ENCODE measurements around the gene VGLL4. TPM values are rescaled to one million over a fixed set of nuclear protein-coding genes. Genes with fewer than 3 reads are reported as not detected.
A peak's percentile ranks its signal among the peaks of the same experiment; 100 is the strongest.

The VGLL4 gene
- polyA plus RNA-seq, 3 donors: 8.5 to 13.2 (median 10.0) TPM

- Histone ChIP-seq H4K20me1 (ENCODE audit: insufficient read depth, low read length) (no peaks in the 10 kb centered on the region), H3K4me3 (replicated peaks in 1 of 3; ENCODE audit: low read depth in 2 of 3, low read length in 3 of 3) (no peak overlapping the region), H2AFZ (ENCODE audit: insufficient read depth, low read depth, low read length, poor library complexity, severe bottlenecking) (no peak overlapping the region), H3K4me2 (replicated peaks; ENCODE audit: extremely low read depth, low read length, poor library complexity, severe bottlenecking) (no peak overlapping the region), H3K27me3 (ENCODE audit: control insufficient read depth in 2 of 2, insufficient read depth in 2 of 2, low read length in 2 of 2) (no peaks in the 10 kb centered on the region), H3K9ac (ENCODE audit: insufficient read depth, low read length, poor library complexity, severe bottlenecking) (no peak overlapping the region), H3K9me3 (replicated peaks in 1 of 2; ENCODE audit: control insufficient read depth in 1 of 2, insufficient read depth in 1 of 2, low read length in 2 of 2) (no peaks in the 10 kb centered on the region), H3K79me2 (ENCODE audit: insufficient read depth, low read length) (no peaks in the 10 kb centered on the region), H3K36me3 (replicated peaks in 1 of 2; ENCODE audit: control insufficient read depth in 1 of 2, insufficient read depth in 2 of 2, low read length in 2 of 2) (no peaks in the 10 kb centered on the region), H3K4me1 (ENCODE audit: control insufficient read depth in 1 of 2, insufficient read depth in 2 of 2, low read length in 2 of 2) (no peaks in the 10 kb centered on the region), H3K27ac (ENCODE audit: low read depth in 1 of 2, low read length in 2 of 2) (no peak overlapping the region)
- Mint-ChIP-seq H3K9me3 (no peaks in the 10 kb centered on the region), H3K27ac (no peak overlapping the region), H3K27me3 (ENCODE audit: low read depth in 3 of 3) (peaks cover 0 to 5% (median 3%) of the 10 kb centered on the region in 3 donors), H3K4me1 (no peaks in the 10 kb centered on the region), H3K36me3 (no peaks in the 10 kb centered on the region), H3K4me3 (no peak overlapping the region)
- TF ChIP-seq CTCF (IDR thresholded peaks at IDR 0.05): peak; percentile 73
- intact Hi-C loops (cut with micrococcal nuclease): loop anchor here (2.0 to 10.0 kb wide), 3 partner anchors 270 to 707 kb away; no protein-coding TSS in a partner anchor
- DNase-seq: peak; percentile 13 to 35 (median 23)
- WGBS (ENCODE audit: insufficient coverage): no CpG with 5 or more reads among the region's 2 CpGs
Observed at GRCh38 chr3:11651900-11652299, 8.2 kb upstream of the VGLL4 start.

- Histone ChIP-seq H4K20me1 (ENCODE audit: insufficient read depth, low read length) (no peaks in the 10 kb centered on the region), H3K4me1 (ENCODE audit: control insufficient read depth in 1 of 2, insufficient read depth in 2 of 2, low read length in 2 of 2) (no peaks in the 10 kb centered on the region), H2AFZ (ENCODE audit: insufficient read depth, low read depth, low read length, poor library complexity, severe bottlenecking) (no peak overlapping the region), H3K36me3 (replicated peaks in 1 of 2; ENCODE audit: control insufficient read depth in 1 of 2, insufficient read depth in 2 of 2, low read length in 2 of 2) (no peaks in the 10 kb centered on the region), H3K79me2 (ENCODE audit: insufficient read depth, low read length) (no peaks in the 10 kb centered on the region), H3K4me3 (replicated peaks in 1 of 3; ENCODE audit: low read depth in 2 of 3, low read length in 3 of 3) (no peak overlapping the region), H3K27ac (ENCODE audit: low read depth in 1 of 2, low read length in 2 of 2) (no peak overlapping the region), H3K4me2 (replicated peaks; ENCODE audit: extremely low read depth, low read length, poor library complexity, severe bottlenecking) (no peak overlapping the region), H3K27me3 (ENCODE audit: control insufficient read depth in 2 of 2, insufficient read depth in 2 of 2, low read length in 2 of 2) (no peaks in the 10 kb centered on the region), H3K9ac (ENCODE audit: insufficient read depth, low read length, poor library complexity, severe bottlenecking) (no peak overlapping the region), H3K9me3 (replicated peaks in 1 of 2; ENCODE audit: control insufficient read depth in 1 of 2, insufficient read depth in 1 of 2, low read length in 2 of 2) (no peaks in the 10 kb centered on the region)
- Mint-ChIP-seq H3K9me3 (no peaks in the 10 kb centered on the region), H3K27ac (no peak overlapping the region), H3K36me3 (no peaks in the 10 kb centered on the region), H3K4me1 (no peaks in the 10 kb centered on the region), H3K4me3 (no peak overlapping the region), H3K27me3 (ENCODE audit: low read depth in 3 of 3) (peaks cover 2 to 5% (median 2%) of the 10 kb centered on the region in 3 donors)
- WGBS (ENCODE audit: insufficient coverage): no CpG with 5 or more reads among the region's 4 CpGs
- intact Hi-C loops (cut with micrococcal nuclease): loop anchor here (5.0 to 10.0 kb wide), 2 partner anchors 269 to 707 kb away; no protein-coding TSS in a partner anchor
- TF ChIP-seq CTCF (IDR thresholded peaks at IDR 0.05): no peak
- no peak for DNase-seq
Observed at GRCh38 chr3:11651477-11651876, 7.8 kb upstream of the VGLL4 start.
